B cell (primary cell): ENCODE measurements around the gene CYP2D6. TPM values are rescaled to one million over a fixed set of nuclear protein-coding genes. Genes with fewer than 3 reads are reported as not detected.

ENCODE experiments used
- ATAC-seq: fragments of 200-7000 bp; cut with Tn5 transposase; one replicate; pipeline ENCODE4 v1.10.0; 2021; ENCODE audit warnings: low read depth, mild to moderate bottlenecking, moderate number of reproducible peaks, moderate library complexity
- CTCF ChIA-PET: fragments of 350-600 bp; sonication (Branson Sonifier 250); formaldehyde crosslinking; loops from one replicate; lab custom pipeline; 2021; ENCODE audit warnings: antibody characterized with exemption, inconsistent platforms; lab: Charles Lee
- POLR2A ChIA-PET: fragments of 350-600 bp; sonication (Branson Sonifier 250); formaldehyde crosslinking; loops from one replicate; lab custom pipeline; 2021; ENCODE audit warnings: antibody characterized with exemption; lab: Charles Lee
- DNase-seq: peaks from one replicate; pipeline ENCODE4 v3.0.0; 2013
- H2AFZ ChIP-seq: 2 replicates; pipeline ENCODE4 v1.6.1; 2012; ENCODE audit warnings: mild to moderate bottlenecking, low read depth, low read length; ENCODE audit not compliant: insufficient read depth, poor library complexity, severe bottlenecking
- H3K27ac ChIP-seq, 2 donors: 1 replicate in 1 of 2; 2 replicates in 1 of 2; pipeline ENCODE4 v1.5.1; 2012 to 2013; ENCODE audit warnings: low read length in 2 of 2, mild to moderate bottlenecking in 2 of 2, moderate library complexity in 1 of 2
- H3K27me3 ChIP-seq, 4 experiments: fragments of 200-600 bp in 1 of 4; sonication (generic) in 1 of 4; replicated peaks in 1 of 4; 1 replicate in 2 of 4; 2 replicates in 2 of 4; pipeline versions ENCODE4 v1.6.1 to v1.7.0; 2013 to 2016; ENCODE audit warnings: low read length in 3 of 4, mild to moderate bottlenecking in 2 of 4, mixed read lengths in 1 of 4, moderate library complexity in 1 of 4; ENCODE audit not compliant: insufficient read depth in 4 of 4, control insufficient read depth in 3 of 4; ENCODE audit errors: control extremely low read depth in 1 of 4
- H3K36me3 ChIP-seq, 2 experiments: replicated peaks in 1 of 2; 1 replicate in 1 of 2; 2 replicates in 1 of 2; pipeline versions ENCODE4 v1.6.1 to v1.7.1; 2013; ENCODE audit warnings: low read length in 1 of 2; ENCODE audit not compliant: insufficient read depth in 2 of 2, control insufficient read depth in 1 of 2; ENCODE audit errors: control extremely low read depth in 1 of 2, extremely low read depth in 1 of 2
- H3K4me1 ChIP-seq, 2 donors: fragments of 200-600 bp in 1 of 2; sonication (generic) in 1 of 2; 1 replicate in 1 of 2; 2 replicates in 1 of 2; pipeline versions ENCODE4 v1.5.1 to v1.6.1; 2013 to 2017; ENCODE audit warnings: low read length in 2 of 2; ENCODE audit not compliant: control insufficient read depth in 2 of 2, insufficient read depth in 2 of 2
- H3K4me2 ChIP-seq: replicated peaks from 2 replicates; pipeline ENCODE3; 2012; ENCODE audit warnings: mild to moderate bottlenecking, low read depth, low read length; ENCODE audit not compliant: poor library complexity, severe bottlenecking
- H3K4me3 ChIP-seq, 5 experiments: fragments of 200-600 bp in 1 of 5; sonication (generic) in 1 of 5; 1 replicate in 3 of 5; 2 replicates in 2 of 5; pipeline versions ENCODE4 v1.5.1 to v1.7.0; 2011 to 2016; ENCODE audit warnings: low read length in 4 of 5, mild to moderate bottlenecking in 4 of 5, low read depth in 2 of 5, control low read depth in 1 of 5, moderate library complexity in 1 of 5; ENCODE audit not compliant: insufficient read depth in 1 of 5; ENCODE audit errors: control extremely low read depth in 1 of 5, extremely low read depth in 1 of 5
- H3K79me2 ChIP-seq: fragments of 200-600 bp; sonication (generic); one replicate; pipeline ENCODE4 v1.6.0; 2016; ENCODE audit warnings: low read length; ENCODE audit not compliant: control insufficient read depth, insufficient read depth
- H3K9ac ChIP-seq: fragments of 200-600 bp; sonication (generic); 2 replicates; pipeline ENCODE4 v1.6.1; 2017; ENCODE audit warnings: mild to moderate bottlenecking, low read length, moderate library complexity
- H3K9me3 ChIP-seq, 3 donors: one replicate each; pipeline versions ENCODE4 v1.6.1 to v1.7.1; 2013; ENCODE audit warnings: low read length in 2 of 3; ENCODE audit not compliant: control insufficient read depth in 2 of 3, insufficient read depth in 1 of 3; ENCODE audit errors: control extremely low read depth in 1 of 3
- H4K20me1 ChIP-seq: 2 replicates; pipeline ENCODE4 v1.6.0; 2012; ENCODE audit warnings: mild to moderate bottlenecking, low read length; ENCODE audit not compliant: insufficient read depth, control insufficient read depth, poor library complexity, severe bottlenecking
- H3K27ac Mint-ChIP-seq: one replicate; pipeline ENCODE4 v1.8.0; 2021; ENCODE audit warnings: mixed read lengths
- H3K27me3 Mint-ChIP-seq: one replicate; pipeline ENCODE4 v1.8.0; 2021; ENCODE audit warnings: mixed read lengths
- H3K4me1 Mint-ChIP-seq: one replicate; pipeline ENCODE4 v1.8.0; 2021; ENCODE audit warnings: mixed read lengths
- H3K4me3 Mint-ChIP-seq: one replicate; pipeline ENCODE4 v1.8.0; 2021; ENCODE audit warnings: mixed read lengths
- H3K9me3 Mint-ChIP-seq: one replicate; pipeline ENCODE4 v1.8.0; 2022; ENCODE audit warnings: mixed read lengths; ENCODE audit not compliant: insufficient read depth
- EZH2 ChIP-seq: IDR thresholded peaks from 2 replicates; pipeline ENCODE4 v1.6.1; 2012; ENCODE audit warnings: borderline replicate concordance, low read depth, mild to moderate bottlenecking, moderate library complexity, low read length; ENCODE audit not compliant: insufficient read depth, poor library complexity, severe bottlenecking
- WGBS: methylation state at CpG from one replicate; pipeline ENCODE4 v1.1.5; 2013; ENCODE audit warnings: missing lambda C conversion rate; ENCODE audit not compliant: insufficient coverage; 5-methylcytosine and 5-hydroxymethylcytosine counted together
- intact Hi-C: fragments of 100-400 bp; cut with micrococcal nuclease; formaldehyde crosslinking; loops from one replicate; pipeline ENCODE4 v1.10.0; 2022
- polyA plus RNA-seq: library from polyadenylated mRNA; depleted of rRNA; stranded (reverse); fragments of >200 nt; gene quantifications from 2 replicates; pipeline ENCODE4 v1.2.3, GENCODE V29; 2012
- total RNA-seq, 2 donors: library from RNA; stranded (reverse); fragments of 120-200 nt in 1 of 2; gene quantifications; 1 replicate in 1 of 2; 2 replicates in 1 of 2; pipeline versions ENCODE4 v1.2.3 to v1.2.4, GENCODE V29; 2013 to 2022
- TF ChIP-seq, protein P1 (sequence below): fragments of 200-600 bp; IDR thresholded peaks from one replicate; pipeline ENCODE4 v1.8.0; 2022; ENCODE audit warnings: antibody characterized with exemption, mild to moderate bottlenecking

CYP2D6 gene
- total and polyA plus RNA-seq, 2 donors (not counting 1 experiment from before 2014, with no cell fraction given) = 3.1 to 3.9 TPM

DNA sequence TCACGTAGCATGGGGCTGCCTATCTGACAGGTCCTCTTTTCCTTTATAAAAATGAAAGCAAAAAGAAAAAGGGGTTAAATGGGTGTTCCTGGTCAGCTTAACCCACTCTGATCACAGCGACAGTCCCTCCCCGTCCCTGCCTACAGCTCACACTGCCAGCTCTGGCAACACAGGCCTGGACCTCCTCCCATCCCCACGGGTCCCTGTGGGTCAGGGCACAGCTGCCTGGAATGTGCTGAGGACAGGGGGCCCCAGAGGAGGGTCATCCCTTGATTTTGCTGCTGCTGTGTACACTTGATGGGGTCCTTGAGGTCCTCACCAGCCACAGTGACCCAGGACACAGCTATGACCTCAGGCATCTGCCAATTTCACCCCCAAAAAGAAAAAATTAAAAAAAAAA is 29.6 kb upstream of the CYP2D6 start:
- no peak for DNase-seq
- intact Hi-C loops = no loop called here
- Histone ChIP-seq H3K4me3 (no peak overlapping the region), H2AFZ (no peak overlapping the region), H3K9me3 (no peaks in the 10 kb centered on the region), H3K36me3 (peaks cover 0 to 29% of the 10 kb centered on the region in 2 experiments), H4K20me1 (peaks cover 19% of the 10 kb centered on the region), H3K4me2 (no peak overlapping the region), H3K27ac (no peak overlapping the region), H3K27me3 (no peaks in the 10 kb centered on the region), H3K4me1 (no peaks in the 10 kb centered on the region), H3K9ac (no peak overlapping the region), H3K79me2 (peaks cover 1% of the 10 kb centered on the region)
- TF ChIP-seq, protein P1, sequence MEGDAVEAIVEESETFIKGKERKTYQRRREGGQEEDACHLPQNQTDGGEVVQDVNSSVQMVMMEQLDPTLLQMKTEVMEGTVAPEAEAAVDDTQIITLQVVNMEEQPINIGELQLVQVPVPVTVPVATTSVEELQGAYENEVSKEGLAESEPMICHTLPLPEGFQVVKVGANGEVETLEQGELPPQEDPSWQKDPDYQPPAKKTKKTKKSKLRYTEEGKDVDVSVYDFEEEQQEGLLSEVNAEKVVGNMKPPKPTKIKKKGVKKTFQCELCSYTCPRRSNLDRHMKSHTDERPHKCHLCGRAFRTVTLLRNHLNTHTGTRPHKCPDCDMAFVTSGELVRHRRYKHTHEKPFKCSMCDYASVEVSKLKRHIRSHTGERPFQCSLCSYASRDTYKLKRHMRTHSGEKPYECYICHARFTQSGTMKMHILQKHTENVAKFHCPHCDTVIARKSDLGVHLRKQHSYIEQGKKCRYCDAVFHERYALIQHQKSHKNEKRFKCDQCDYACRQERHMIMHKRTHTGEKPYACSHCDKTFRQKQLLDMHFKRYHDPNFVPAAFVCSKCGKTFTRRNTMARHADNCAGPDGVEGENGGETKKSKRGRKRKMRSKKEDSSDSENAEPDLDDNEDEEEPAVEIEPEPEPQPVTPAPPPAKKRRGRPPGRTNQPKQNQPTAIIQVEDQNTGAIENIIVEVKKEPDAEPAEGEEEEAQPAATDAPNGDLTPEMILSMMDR = no peak
- TF ChIP-seq EZH2 = no peak
- no peak overlapping the region for H3K4me3 Mint-ChIP-seq
- ChIA-PET POLR2A (no interaction called here), CTCF (interaction anchor here (0.6 to 2.5 kb wide), 2 partner anchors 10 to 587 kb away, joined by 3 to 11 read pairs; no protein-coding TSS in a partner anchor)
- no peak for ATAC-seq
- H3K4me1 Mint-ChIP-seq = peaks cover 4% of the 10 kb centered on the region
- no peaks in the 10 kb centered on the region for H3K27me3 Mint-ChIP-seq
- H3K27ac Mint-ChIP-seq = no peak overlapping the region
- WGBS = 100% methylated on average over 3 of the region's 4 CpGs
- H3K9me3 Mint-ChIP-seq = no peaks in the 10 kb centered on the region

DNA sequence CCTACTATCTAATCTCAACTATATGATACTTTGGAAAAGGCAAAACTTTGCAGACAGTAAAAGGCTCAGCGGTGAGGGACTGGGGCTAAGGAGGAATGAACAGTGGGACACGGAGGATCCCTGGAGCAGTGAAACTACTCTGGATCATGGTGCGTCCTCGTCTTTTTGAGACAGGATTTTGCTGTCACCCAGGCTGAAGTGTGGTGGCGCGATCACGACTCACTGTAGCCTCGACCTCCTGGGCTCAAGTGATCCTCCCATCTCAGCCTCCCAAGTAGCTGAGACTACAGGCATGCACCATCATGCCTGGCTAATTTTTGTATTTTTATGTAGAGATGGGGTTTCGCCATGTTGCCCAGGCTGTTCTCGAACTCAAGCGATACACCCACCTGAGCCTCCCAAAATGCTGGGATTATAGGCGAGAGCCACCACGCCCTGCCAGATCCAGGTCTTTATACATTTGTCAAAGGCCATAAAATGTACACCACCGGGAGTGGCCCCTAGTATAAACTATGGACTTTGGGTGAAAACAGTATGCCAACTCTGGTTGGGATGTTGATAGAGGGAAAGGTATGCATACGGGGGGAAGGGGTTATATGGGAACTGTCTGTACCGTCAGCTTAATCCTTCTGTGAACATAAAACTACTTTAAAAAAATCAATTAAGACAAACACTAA is 28.0 kb upstream of the CYP2D6 start:
- Histone ChIP-seq H3K4me1 (no peaks in the 10 kb centered on the region), H3K4me3 (no peak overlapping the region), H3K79me2 (no peaks in the 10 kb centered on the region), H2AFZ (no peak overlapping the region), H3K36me3 (peaks cover 0 to 30% of the 10 kb centered on the region in 2 experiments), H3K4me2 (no peak overlapping the region), H3K27me3 (no peaks in the 10 kb centered on the region), H3K9me3 (no peaks in the 10 kb centered on the region), H3K9ac (no peak overlapping the region), H3K27ac (no peak overlapping the region), H4K20me1 (peaks cover 3% of the 10 kb centered on the region)
- no peak for DNase-seq
- Mint-ChIP-seq H3K27me3 (no peaks in the 10 kb centered on the region), H3K27ac (no peak overlapping the region), H3K4me3 (no peak overlapping the region), H3K9me3 (no peaks in the 10 kb centered on the region), H3K4me1 (peaks cover 2% of the 10 kb centered on the region)
- ATAC-seq = no peak
- intact Hi-C loops = no loop called here
- POLR2A ChIA-PET = no interaction called here
- 97% methylated on average over 5 of the region's 16 CpGs for WGBS
- CTCF ChIA-PET = interaction anchor here (0.7 kb wide), 1 partner anchor 8 kb away, joined by 4 read pairs; no protein-coding TSS in a partner anchor
- TF ChIP-seq, protein P1 = no peak
- no peak for TF ChIP-seq EZH2
